ENCODE data around the gene CFL1.

Gene CFL1

DNA sequence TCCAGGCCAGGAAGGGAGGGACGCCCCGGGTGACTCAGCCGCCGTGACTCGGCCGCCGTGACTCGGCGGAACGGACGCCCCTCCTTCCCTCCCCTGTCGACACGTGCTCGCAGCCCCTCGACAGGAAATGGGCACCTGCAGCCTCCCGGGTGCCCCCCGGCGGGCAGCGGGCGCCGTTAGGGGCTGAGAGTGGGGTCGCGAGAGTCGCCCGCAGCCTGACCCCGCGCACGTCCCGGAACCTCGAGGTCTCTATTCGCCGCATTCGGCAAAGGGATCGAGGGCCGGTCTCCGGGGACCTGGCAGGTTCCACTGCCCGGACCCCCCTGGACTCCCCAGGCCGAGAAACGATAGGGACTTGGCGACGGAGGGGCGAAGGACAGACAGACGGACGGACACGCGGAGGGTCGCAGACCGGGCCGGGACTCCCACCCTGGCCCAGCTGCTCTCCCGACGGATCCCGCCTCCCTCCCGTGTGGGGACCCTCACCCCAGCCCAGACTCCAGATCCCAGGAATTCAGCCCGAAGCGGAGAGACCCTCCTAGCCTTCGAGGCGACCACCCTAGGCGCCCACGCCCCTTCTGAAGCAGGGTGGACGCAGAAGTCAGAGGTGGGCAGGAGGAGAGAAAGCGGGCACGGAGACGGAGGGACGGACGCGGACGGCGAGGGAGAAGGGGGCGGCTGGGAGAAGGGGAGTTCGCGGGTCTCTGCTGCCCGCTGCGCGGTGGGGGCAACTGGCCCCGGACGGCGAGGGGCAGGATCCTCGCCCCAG, 41.6 kb upstream of the CFL1 start:
- DNase-seq (ENCODE audit: low read depth in 2 of 2): peak; percentile 76 to 80
- TF ChIP-seq, protein P1, sequence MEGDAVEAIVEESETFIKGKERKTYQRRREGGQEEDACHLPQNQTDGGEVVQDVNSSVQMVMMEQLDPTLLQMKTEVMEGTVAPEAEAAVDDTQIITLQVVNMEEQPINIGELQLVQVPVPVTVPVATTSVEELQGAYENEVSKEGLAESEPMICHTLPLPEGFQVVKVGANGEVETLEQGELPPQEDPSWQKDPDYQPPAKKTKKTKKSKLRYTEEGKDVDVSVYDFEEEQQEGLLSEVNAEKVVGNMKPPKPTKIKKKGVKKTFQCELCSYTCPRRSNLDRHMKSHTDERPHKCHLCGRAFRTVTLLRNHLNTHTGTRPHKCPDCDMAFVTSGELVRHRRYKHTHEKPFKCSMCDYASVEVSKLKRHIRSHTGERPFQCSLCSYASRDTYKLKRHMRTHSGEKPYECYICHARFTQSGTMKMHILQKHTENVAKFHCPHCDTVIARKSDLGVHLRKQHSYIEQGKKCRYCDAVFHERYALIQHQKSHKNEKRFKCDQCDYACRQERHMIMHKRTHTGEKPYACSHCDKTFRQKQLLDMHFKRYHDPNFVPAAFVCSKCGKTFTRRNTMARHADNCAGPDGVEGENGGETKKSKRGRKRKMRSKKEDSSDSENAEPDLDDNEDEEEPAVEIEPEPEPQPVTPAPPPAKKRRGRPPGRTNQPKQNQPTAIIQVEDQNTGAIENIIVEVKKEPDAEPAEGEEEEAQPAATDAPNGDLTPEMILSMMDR (IDR thresholded peaks at IDR 0.05; ENCODE audit: low read depth, low read length): no peak
- peak overlapping the region; percentile 76 to 98 for H3K4me3 ChIP-seq (replicated peaks in 1 of 2; ENCODE audit: low read depth in 2 of 2, low read length in 2 of 2)

DNA sequence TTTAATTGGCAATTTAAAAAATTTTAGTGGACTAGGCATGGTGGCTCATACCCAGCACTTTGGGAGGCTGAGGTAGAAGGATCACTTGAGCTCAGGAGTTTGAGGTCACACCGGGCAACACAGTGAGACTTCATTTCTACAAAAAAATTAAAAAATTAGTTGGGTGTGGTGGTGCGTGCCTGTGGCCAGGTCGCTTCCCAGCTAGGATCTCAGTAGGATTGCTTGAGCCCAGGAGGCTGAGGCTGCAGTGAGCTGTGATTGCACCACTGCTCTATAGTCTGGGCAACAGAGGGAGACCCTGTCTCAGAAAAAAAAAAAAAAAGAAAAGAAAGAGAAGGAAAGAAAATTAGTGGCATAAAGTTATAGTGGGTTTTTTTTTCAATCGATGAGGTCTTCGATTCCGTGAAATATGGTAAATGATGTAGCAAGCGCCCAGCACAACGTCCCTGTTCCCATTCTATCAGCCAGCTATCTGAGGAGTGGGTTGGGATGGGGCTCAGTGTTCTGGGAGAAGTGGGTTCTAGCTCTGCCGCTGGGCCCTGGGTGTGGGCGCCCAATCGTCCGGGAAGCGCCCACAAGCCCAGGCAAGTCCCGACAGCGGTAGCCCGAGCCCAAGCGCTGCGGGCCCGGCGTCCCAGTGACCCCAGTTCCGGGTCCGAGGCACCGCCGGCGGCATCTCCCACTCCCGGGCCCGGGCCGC, 40.8 kb upstream of the CFL1 start:
- DNase-seq (ENCODE audit: low read depth in 2 of 2): peak in 1 of 2 donors; percentile 46
- TF ChIP-seq, protein P1 (IDR thresholded peaks at IDR 0.05; ENCODE audit: low read depth, low read length): no peak

DNA sequence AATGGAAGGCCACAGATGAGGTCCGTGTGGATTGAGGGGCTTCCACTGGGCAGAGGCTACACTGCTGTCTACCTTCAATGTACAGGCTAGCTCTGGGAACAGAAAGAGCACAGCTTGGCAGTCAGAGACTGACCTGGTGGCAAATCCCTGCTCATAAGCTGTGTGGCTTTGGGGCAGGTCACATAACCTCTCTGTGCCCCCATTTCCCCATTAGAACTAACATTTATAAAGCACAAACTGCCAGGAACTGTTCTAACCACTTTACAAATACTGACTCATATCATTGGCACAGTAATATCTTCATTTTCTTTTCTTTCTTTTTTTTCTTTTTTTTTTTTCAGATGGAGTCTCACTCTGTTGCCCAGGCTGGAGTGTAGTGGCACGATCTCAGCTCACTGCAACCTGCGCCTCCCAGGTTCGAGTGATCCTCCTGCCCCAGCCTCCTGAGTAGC, 39.1 kb upstream of the CFL1 start:
- peak overlapping the region in 1 of 2 donors; percentile 98 for H3K4me3 ChIP-seq (replicated peaks in 1 of 2; ENCODE audit: low read depth in 2 of 2, low read length in 2 of 2)
- TF ChIP-seq, protein P1 (IDR thresholded peaks at IDR 0.05; ENCODE audit: low read depth, low read length): no peak
- DNase-seq (ENCODE audit: low read depth in 2 of 2): no peak

More for the DNA sequence above, 40.8 kb upstream of the CFL1 start:
- peak overlapping the region; percentile 76 to 98 for H3K4me3 ChIP-seq (replicated peaks in 1 of 2; ENCODE audit: low read depth in 2 of 2, low read length in 2 of 2)

DNA sequence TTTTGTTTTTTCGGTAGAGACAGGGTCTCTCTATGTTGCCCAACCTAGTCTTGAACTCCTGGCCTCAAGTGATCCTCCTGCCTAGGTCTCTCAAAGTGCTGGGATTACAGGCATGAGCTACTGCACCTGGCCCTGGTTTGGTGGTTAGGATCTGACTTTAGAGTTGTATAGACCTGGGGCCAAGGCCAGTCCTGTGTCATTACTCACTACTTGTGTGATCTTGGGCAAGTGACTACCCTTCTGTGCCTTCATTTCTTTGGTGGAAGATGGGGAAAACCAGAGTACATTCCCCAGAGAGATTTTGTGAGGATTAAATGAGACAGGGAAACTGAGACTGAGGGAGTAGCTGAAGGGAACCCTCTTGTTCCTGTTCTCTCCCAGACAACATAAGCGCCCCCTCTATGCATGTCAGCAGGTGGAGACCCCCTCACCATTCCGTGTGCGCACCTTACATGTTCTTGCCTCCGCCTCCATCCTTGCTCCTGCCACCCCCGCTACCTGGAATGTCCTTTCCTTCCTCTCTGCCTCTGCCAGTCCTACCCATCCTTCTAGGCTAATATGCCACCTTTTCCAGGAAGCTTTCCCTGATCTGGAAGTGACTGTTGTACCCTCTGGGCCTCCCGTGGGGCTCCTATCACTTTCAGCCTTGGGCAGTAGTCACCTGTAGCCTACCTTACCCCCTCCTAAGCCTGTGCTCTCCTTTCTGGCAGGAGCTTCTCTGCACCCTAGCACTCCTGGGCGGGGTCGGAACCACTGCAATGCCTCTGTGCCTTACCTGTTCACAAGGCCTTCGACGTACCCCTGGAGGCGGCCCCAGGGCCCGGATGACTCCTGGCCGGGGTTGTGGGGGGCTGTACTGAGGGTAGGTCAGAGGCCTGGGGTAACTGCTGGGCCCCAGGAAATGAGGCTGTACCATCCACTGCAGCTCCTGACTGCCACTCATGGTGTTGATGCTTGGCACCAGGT, 38.3 kb upstream of the CFL1 start:
- peak overlapping the region in 1 of 2 donors; percentile 98 for H3K4me3 ChIP-seq (replicated peaks in 1 of 2; ENCODE audit: low read depth in 2 of 2, low read length in 2 of 2)
- TF ChIP-seq, protein P1 (IDR thresholded peaks at IDR 0.05; ENCODE audit: low read depth, low read length): no peak
- DNase-seq (ENCODE audit: low read depth in 2 of 2): peak in 1 of 2 donors; percentile 50

DNA sequence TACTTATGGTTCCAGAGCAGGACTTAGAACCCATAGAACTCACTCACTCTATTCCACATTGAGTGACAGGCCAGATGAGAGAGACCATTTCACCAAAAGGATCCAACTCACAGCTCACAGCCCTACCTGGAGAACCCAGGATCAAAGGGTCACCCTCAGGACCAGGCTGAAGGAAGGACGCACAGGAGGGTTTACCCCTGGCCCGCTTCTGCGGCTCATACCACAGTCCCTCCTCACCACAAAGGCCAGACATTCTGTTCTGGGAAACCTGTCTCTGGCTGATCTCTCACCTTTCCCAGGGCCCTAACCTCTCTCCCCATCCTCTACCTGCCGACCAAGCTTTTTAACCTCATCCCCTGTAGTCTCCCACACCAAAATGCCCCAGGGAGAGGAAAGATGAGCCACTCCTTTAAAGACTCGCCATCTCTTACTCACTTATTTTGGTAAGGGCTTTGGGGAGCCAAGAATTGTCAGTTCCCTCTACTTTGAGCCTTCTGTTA, 37.6 kb upstream of the CFL1 start:
- TF ChIP-seq, protein P1 (IDR thresholded peaks at IDR 0.05; ENCODE audit: low read depth, low read length): no peak
- peak in 1 of 2 donors; percentile 50 for DNase-seq (ENCODE audit: low read depth in 2 of 2)
- H3K4me3 ChIP-seq (replicated peaks in 1 of 2; ENCODE audit: low read depth in 2 of 2, low read length in 2 of 2): no peak overlapping the region

DNA sequence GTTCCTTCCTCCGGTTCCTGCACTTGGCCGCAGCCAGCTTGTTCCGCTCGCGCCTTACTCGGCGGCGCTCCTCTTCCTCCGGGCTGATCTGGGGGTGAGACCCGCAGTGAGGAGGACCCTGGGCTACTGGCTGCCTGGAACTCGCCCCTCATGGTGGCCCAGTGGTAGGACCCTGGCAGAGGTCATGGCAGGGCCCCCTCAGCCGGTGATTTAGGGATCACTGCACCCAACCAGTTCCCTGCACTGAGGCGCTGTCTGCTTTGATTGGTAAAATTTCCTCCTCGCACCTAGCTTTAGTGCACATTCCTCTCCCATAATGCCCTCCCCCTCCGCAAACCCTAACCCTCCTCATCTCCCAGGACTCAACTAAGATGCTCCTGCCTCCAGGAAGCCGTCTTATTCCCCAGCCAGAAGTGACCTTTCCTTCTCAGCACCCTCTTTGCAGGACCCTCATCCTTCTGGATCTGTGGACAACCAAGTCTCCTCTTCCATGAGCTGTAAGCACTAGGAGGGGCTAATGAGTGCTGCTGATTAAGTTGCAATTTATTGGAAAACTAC, 36.1 kb upstream of the CFL1 start:
- TF ChIP-seq, protein P1 (IDR thresholded peaks at IDR 0.05; ENCODE audit: low read depth, low read length): no peak
- DNase-seq (ENCODE audit: low read depth in 2 of 2): no peak
- no peak overlapping the region for H3K4me3 ChIP-seq (replicated peaks in 1 of 2; ENCODE audit: low read depth in 2 of 2, low read length in 2 of 2)

Data from cardiac fibroblast (primary cell).